ENCODE results near the gene NAV2. TPM values are rescaled to one million over a fixed set of nuclear protein-coding genes. Genes with fewer than 3 reads are reported as not detected.

Gene NAV2
- polyA plus RNA-seq, 3 donors from 2014 or later = 0.66 TPM; not detected in 2

- Mint-ChIP-seq H3K4me1 (no peaks in the 10 kb centered on the region), H3K9me3 (no peaks in the 10 kb centered on the region)
Observed at GRCh38 chr11:19907008-19907579, 194.5 kb downstream of the NAV2 start.

GRCh38 chr11:19907839-19908238 is 195.2 kb downstream of the NAV2 start:
- no peaks in the 10 kb centered on the region for H3K36me3 Mint-ChIP-seq
- H3K27ac Mint-ChIP-seq = no peak overlapping the region
- H3K4me1 Mint-ChIP-seq = no peaks in the 10 kb centered on the region
- no peaks in the 10 kb centered on the region for H3K9me3 Mint-ChIP-seq
- H3K4me3 Mint-ChIP-seq = no peak overlapping the region
- H3K27me3 Mint-ChIP-seq (ENCODE audit: low read depth in 3 of 3) = no peaks in the 10 kb centered on the region
- DNase-seq = no peak

More at GRCh38 chr11:19907008-19907579, 194.5 kb downstream of the NAV2 start:
- no peaks in the 10 kb centered on the region for H3K27me3 Mint-ChIP-seq (ENCODE audit: low read depth in 3 of 3)
- H3K27ac Mint-ChIP-seq = no peak overlapping the region
- no peak overlapping the region for H3K4me3 Mint-ChIP-seq
- no peak for DNase-seq
- H3K36me3 Mint-ChIP-seq = no peaks in the 10 kb centered on the region

- no peak overlapping the region for H3K4me3 Mint-ChIP-seq
- no peak overlapping the region for H3K27ac Mint-ChIP-seq
- DNase-seq = no peak
- H3K4me1 Mint-ChIP-seq = no peaks in the 10 kb centered on the region
- H3K36me3 Mint-ChIP-seq = no peaks in the 10 kb centered on the region
- peaks cover 0 to 14% (median 3%) of the 10 kb centered on the region in 3 donors for H3K27me3 Mint-ChIP-seq (ENCODE audit: low read depth in 3 of 3)
- no peaks in the 10 kb centered on the region for H3K9me3 Mint-ChIP-seq
Observed at GRCh38 chr11:19910931-19911330, 198.3 kb downstream of the NAV2 start.

GRCh38 chr11:19912115-19912957 is 199.7 kb downstream of the NAV2 start:
- Mint-ChIP-seq H3K4me3 (no peak overlapping the region), H3K4me1 (no peaks in the 10 kb centered on the region), H3K27me3 (ENCODE audit: low read depth in 3 of 3) (peaks cover 0 to 17% (median 3%) of the 10 kb centered on the region in 3 donors), H3K36me3 (no peaks in the 10 kb centered on the region), H3K9me3 (no peaks in the 10 kb centered on the region), H3K27ac (no peak overlapping the region)
- DNase-seq = no peak

- Mint-ChIP-seq H3K4me1 (no peaks in the 10 kb centered on the region), H3K27ac (no peak overlapping the region), H3K36me3 (no peaks in the 10 kb centered on the region), H3K4me3 (no peak overlapping the region), H3K27me3 (ENCODE audit: low read depth in 3 of 3) (peaks cover 0 to 17% (median 3%) of the 10 kb centered on the region in 3 donors), H3K9me3 (no peaks in the 10 kb centered on the region)
- no peak for DNase-seq
Observed at GRCh38 chr11:19912958-19913892, 200.6 kb downstream of the NAV2 start.

GRCh38 chr11:19913893-19914249 is 201.2 kb downstream of the NAV2 start:
- DNase-seq = no peak
- Mint-ChIP-seq H3K4me1 (no peaks in the 10 kb centered on the region), H3K9me3 (no peaks in the 10 kb centered on the region), H3K27ac (no peak overlapping the region), H3K4me3 (no peak overlapping the region), H3K36me3 (no peaks in the 10 kb centered on the region), H3K27me3 (ENCODE audit: low read depth in 3 of 3) (peaks cover 0 to 17% (median 3%) of the 10 kb centered on the region in 3 donors)

GRCh38 chr11:19915808-19916207 is 203.2 kb downstream of the NAV2 start:
- Mint-ChIP-seq H3K4me3 (no peak overlapping the region), H3K36me3 (no peaks in the 10 kb centered on the region), H3K4me1 (no peaks in the 10 kb centered on the region), H3K27me3 (ENCODE audit: low read depth in 3 of 3) (peaks cover 2 to 17% (median 3%) of the 10 kb centered on the region in 3 donors), H3K27ac (no peak overlapping the region), H3K9me3 (no peaks in the 10 kb centered on the region)
- no peak for DNase-seq

- H3K27ac Mint-ChIP-seq = no peak overlapping the region
Observed at GRCh38 chr11:19917069-19917468, 204.4 kb downstream of the NAV2 start.

GRCh38 chr11:19918302-19919049 is 205.8 kb downstream of the NAV2 start:
- H3K4me1 Mint-ChIP-seq = no peaks in the 10 kb centered on the region
- no peak overlapping the region for H3K4me3 Mint-ChIP-seq
- no peak overlapping the region for H3K27ac Mint-ChIP-seq
- H3K27me3 Mint-ChIP-seq (ENCODE audit: low read depth in 3 of 3) = peaks cover 3 to 18% (median 10%) of the 10 kb centered on the region in 3 donors
- no peak for DNase-seq
- no peaks in the 10 kb centered on the region for H3K36me3 Mint-ChIP-seq
- H3K9me3 Mint-ChIP-seq = no peaks in the 10 kb centered on the region

More at GRCh38 chr11:19917069-19917468, 204.4 kb downstream of the NAV2 start:
- H3K4me1 Mint-ChIP-seq = no peaks in the 10 kb centered on the region
- peaks cover 3 to 17% (median 7%) of the 10 kb centered on the region in 3 donors for H3K27me3 Mint-ChIP-seq (ENCODE audit: low read depth in 3 of 3)
- H3K4me3 Mint-ChIP-seq = no peak overlapping the region
- H3K36me3 Mint-ChIP-seq = no peaks in the 10 kb centered on the region
- H3K9me3 Mint-ChIP-seq = no peaks in the 10 kb centered on the region
- no peak for DNase-seq

GRCh38 chr11:19919050-19919561 is 206.5 kb downstream of the NAV2 start:
- Mint-ChIP-seq H3K36me3 (no peaks in the 10 kb centered on the region), H3K4me3 (no peak overlapping the region), H3K27me3 (ENCODE audit: low read depth in 3 of 3) (peaks cover 3 to 12% (median 10%) of the 10 kb centered on the region in 3 donors), H3K9me3 (no peaks in the 10 kb centered on the region), H3K4me1 (no peaks in the 10 kb centered on the region), H3K27ac (no peak overlapping the region)
- no peak for DNase-seq

- Mint-ChIP-seq H3K9me3 (no peaks in the 10 kb centered on the region), H3K4me3 (no peak overlapping the region), H3K27ac (no peak overlapping the region), H3K27me3 (ENCODE audit: low read depth in 3 of 3) (peaks cover 0 to 12% (median 5%) of the 10 kb centered on the region in 3 donors), H3K36me3 (no peaks in the 10 kb centered on the region), H3K4me1 (no peaks in the 10 kb centered on the region)
- no peak for DNase-seq
Observed at GRCh38 chr11:19920982-19921381, 208.3 kb downstream of the NAV2 start.

GRCh38 chr11:19921976-19922688 is 209.5 kb downstream of the NAV2 start:
- no peaks in the 10 kb centered on the region for H3K4me1 Mint-ChIP-seq
- H3K36me3 Mint-ChIP-seq = no peaks in the 10 kb centered on the region
- no peak for DNase-seq
- no peak overlapping the region for H3K4me3 Mint-ChIP-seq
- no peak overlapping the region for H3K27ac Mint-ChIP-seq
- H3K9me3 Mint-ChIP-seq = no peaks in the 10 kb centered on the region
- H3K27me3 Mint-ChIP-seq (ENCODE audit: low read depth in 3 of 3) = peaks cover 3 to 12% (median 3%) of the 10 kb centered on the region in 3 donors

- Mint-ChIP-seq H3K9me3 (no peaks in the 10 kb centered on the region), H3K4me1 (no peaks in the 10 kb centered on the region), H3K36me3 (no peaks in the 10 kb centered on the region), H3K27me3 (ENCODE audit: low read depth in 3 of 3) (peaks cover 3 to 12% (median 3%) of the 10 kb centered on the region in 3 donors), H3K4me3 (no peak overlapping the region), H3K27ac (no peak overlapping the region)
- DNase-seq = no peak
Observed at GRCh38 chr11:19922689-19923035, 210.0 kb downstream of the NAV2 start.
